A549 treated with GW870086 at 1 μM for 4 hours (cell line): ENCODE measurements around the gene SLC50A1. TPM values are rescaled to one million over a fixed set of nuclear protein-coding genes. Genes with fewer than 3 reads are reported as not detected.

Experiments
- total RNA-seq: library from RNA; stranded (reverse); fragments of 200-300 nt; extraction: Qiagen RNA extraction; gene quantifications from 5 replicates; pipeline ENCODE4 v1.2.3, GENCODE V29; 2022; ENCODE audit warnings: low read depth

Gene SLC50A1
- total RNA-seq, result 30.2 to 37.7 TPM (median 35.4 TPM) in 5 replicates

GRCh38 chr1:155135415-155136028, at the start of gene SLC50A1:
Gene SLC50A1, plus strand, starts transcription at chr1:155135852. Its CDS starts 60 bp downstream, at chr1:155135912.

GRCh38 chr1:155127105-155127966, 8.3 kb upstream of the SLC50A1 start, which contains the start of gene EFNA1:
Gene EFNA1, plus strand, starts transcription at chr1:155127876. Its CDS starts 102 bp downstream, at chr1:155127978.

GRCh38 chr1:155139895-155140629, 4.4 kb downstream of the SLC50A1 start, which contains the start of gene DPM3:
Gene DPM3, minus strand, starts transcription at chr1:155140531. Its CDS starts 291 bp downstream, at chr1:155140240.

GRCh38 chr1:155172732-155173477, 37.3 kb downstream of the SLC50A1 start, which contains the start of gene KRTCAP2:
Gene KRTCAP2, minus strand, starts transcription at chr1:155173304. Its CDS starts 80 bp downstream, at chr1:155173224.

GRCh38 chr1:155173478-155174323, 38.0 kb downstream of the SLC50A1 start, which contains the start of gene TRIM46:
Gene TRIM46, plus strand, starts transcription at chr1:155173849. Its CDS starts 118 bp downstream, at chr1:155173967.

Other genes with a start within 250 kb of the SLC50A1 start
- 38.8 to 45.1 TPM (median 42.1 TPM) in 5 replicates for gene PMVK, start 199.1 kb upstream of the SLC50A1 start, total RNA-seq
- gene PBXIP1, start 179.8 kb upstream of the SLC50A1 start, total RNA-seq, result 13.0 to 14.6 TPM (median 13.5 TPM) in 5 replicates
- gene PYGO2, start 174.1 kb upstream of the SLC50A1 start, total RNA-seq, result 19.4 to 22.3 TPM (median 21.6 TPM) in 5 replicates
- 199 to 255 TPM (median 244 TPM) in 5 replicates for gene SHC1, start 165.1 kb upstream of the SLC50A1 start, total RNA-seq
- 304 to 367 TPM (median 343 TPM) in 5 replicates for gene CKS1B, start 161.2 kb upstream of the SLC50A1 start, total RNA-seq
- gene FLAD1, start 152.5 kb upstream of the SLC50A1 start, total RNA-seq, result 39.8 to 46.3 TPM (median 44.9 TPM) in 5 replicates
- gene LENEP, start 142.3 kb upstream of the SLC50A1 start, total RNA-seq, result 0.23 TPM in 1 of 5 replicates, not detected in the others
- 34.1 to 46.4 TPM (median 45.7 TPM) in 5 replicates for gene ZBTB7B, start 133.1 kb upstream of the SLC50A1 start, total RNA-seq
- gene DCST2, start 102.1 kb upstream of the SLC50A1 start, total RNA-seq, result 0.17 to 0.80 TPM (median 0.29 TPM) in 5 replicates
- not detected in 5 replicates for gene DCST1, start 102.0 kb upstream of the SLC50A1 start, total RNA-seq
- gene ADAM15, start 84.5 kb upstream of the SLC50A1 start, total RNA-seq, result 72.3 to 103 TPM (median 97.2 TPM) in 5 replicates
- gene EFNA4, start 72.1 kb upstream of the SLC50A1 start, total RNA-seq, result 12.2 to 13.0 TPM (median 12.4 TPM) in 5 replicates
- gene EFNA3, start 57.0 kb upstream of the SLC50A1 start, total RNA-seq, result 6.9 to 11.0 TPM (median 10.3 TPM) in 5 replicates
- gene EFNA1, start 8.0 kb upstream of the SLC50A1 start, total RNA-seq, result 23.0 to 32.0 TPM (median 28.5 TPM) in 5 replicates
- gene DPM3, start 4.7 kb downstream of the SLC50A1 start, total RNA-seq, result 69.8 to 112 TPM (median 98.4 TPM) in 5 replicates
- 222 to 262 TPM (median 235 TPM) in 5 replicates for gene KRTCAP2, start 37.5 kb downstream of the SLC50A1 start, total RNA-seq
- gene TRIM46, start 38.0 kb downstream of the SLC50A1 start, total RNA-seq, result 1.8 to 2.9 TPM (median 2.6 TPM) in 5 replicates
- gene THBS3, start 72.0 kb downstream of the SLC50A1 start, total RNA-seq, result 6.0 to 10.7 TPM (median 8.4 TPM) in 5 replicates
- 65.8 to 81.8 TPM (median 76.1 TPM) in 5 replicates for gene MTX1, start 72.8 kb downstream of the SLC50A1 start, total RNA-seq
- gene ENTREP3, start 119.6 kb downstream of the SLC50A1 start, total RNA-seq, result 26.5 to 34.2 TPM (median 33.7 TPM) in 5 replicates
- gene SCAMP3, start 126.5 kb downstream of the SLC50A1 start, total RNA-seq, result 99.5 to 134 TPM (median 118 TPM) in 5 replicates
- gene CLK2, start 137.7 kb downstream of the SLC50A1 start, total RNA-seq, result 21.2 to 25.1 TPM (median 23.8 TPM) in 5 replicates
- 3.2 to 6.4 TPM (median 5.2 TPM) in 5 replicates for gene HCN3, start 141.6 kb downstream of the SLC50A1 start, total RNA-seq
- not detected in 5 replicates for gene PKLR, start 165.6 kb downstream of the SLC50A1 start, total RNA-seq
- gene FDPS, start 173.0 kb downstream of the SLC50A1 start, total RNA-seq, result 155 to 179 TPM (median 165 TPM) in 5 replicates
- gene RUSC1, start 185.0 kb downstream of the SLC50A1 start, total RNA-seq, result 40.2 to 54.7 TPM (median 53.4 TPM) in 5 replicates